HuH-7 (cell line): Measurements from ENCODE around the gene GPR4.
"Not testable (repeated sequence)": the region's sequence is repeated elsewhere in the genome, so short reads cannot be mapped to it uniquely, and the experiment has no call there.

Experiments
- DNase-seq: peaks from one replicate; pipeline ENCODE4 v3.0.0; 2011; ENCODE audit warnings: low spot score

The GPR4 gene

GRCh38 chr19:45601524-45602374 is at the start of gene GPR4:
GPR4 (minus strand) TSS chr19:45602212; CDS start chr19:45591866, 10,346 bp downstream.
- DNase-seq: no peak

- no peak for DNase-seq
These were observed 48.7 kb upstream of the GPR4 start for GRCh38 chr19:45650722-45651121.

- DNase-seq: no peak
These were observed 44.3 kb upstream of the GPR4 start for GRCh38 chr19:45646345-45646698.

- no peak for DNase-seq
These were observed 43.8 kb upstream of the GPR4 start for GRCh38 chr19:45645631-45646344.

GRCh38 chr19:45645068-45645630 is 43.1 kb upstream of the GPR4 start:
- no peak for DNase-seq

GRCh38 chr19:45643927-45644771 is 42.1 kb upstream of the GPR4 start:
- DNase-seq: no peak

- DNase-seq: peak; percentile 96
These were observed 41.3 kb upstream of the GPR4 start for GRCh38 chr19:45643024-45643926.

GRCh38 chr19:45641274-45642105 is 39.5 kb upstream of the GPR4 start:
- peak; percentile 95 for DNase-seq

GRCh38 chr19:45640849-45641273 is 38.8 kb upstream of the GPR4 start:
- peak; percentile 46 for DNase-seq

- peak; percentile 78 for DNase-seq
These were observed 37.1 kb upstream of the GPR4 start, which contains the start of gene EML2 for GRCh38 chr19:45638930-45639729. EML2 (minus strand) TSS chr19:45639397; CDS start chr19:45639376, 21 bp downstream.

- no peak for DNase-seq
These were observed 36.1 kb upstream of the GPR4 start for GRCh38 chr19:45637890-45638667.

GRCh38 chr19:45636902-45637301 is 34.9 kb upstream of the GPR4 start:
- no peak for DNase-seq

- DNase-seq: no peak
These were observed 34.3 kb upstream of the GPR4 start for GRCh38 chr19:45636275-45636674.

GRCh38 chr19:45632468-45633196 is 30.6 kb upstream of the GPR4 start:
- no peak for DNase-seq

GRCh38 chr19:45630463-45630862 is 28.5 kb upstream of the GPR4 start:
- no peak for DNase-seq

- DNase-seq: no peak
These were observed 27.7 kb upstream of the GPR4 start for GRCh38 chr19:45629704-45630103.

GRCh38 chr19:45628219-45628618 is 26.2 kb upstream of the GPR4 start:
- DNase-seq: not testable (repeated sequence)

- no peak for DNase-seq
These were observed 22.0 kb upstream of the GPR4 start for GRCh38 chr19:45623984-45624383.
